Measurements from ENCODE around the gene TGM3.
A peak's percentile ranks its signal among the peaks of the same experiment; 100 is the strongest.

TGM3 gene

DNA sequence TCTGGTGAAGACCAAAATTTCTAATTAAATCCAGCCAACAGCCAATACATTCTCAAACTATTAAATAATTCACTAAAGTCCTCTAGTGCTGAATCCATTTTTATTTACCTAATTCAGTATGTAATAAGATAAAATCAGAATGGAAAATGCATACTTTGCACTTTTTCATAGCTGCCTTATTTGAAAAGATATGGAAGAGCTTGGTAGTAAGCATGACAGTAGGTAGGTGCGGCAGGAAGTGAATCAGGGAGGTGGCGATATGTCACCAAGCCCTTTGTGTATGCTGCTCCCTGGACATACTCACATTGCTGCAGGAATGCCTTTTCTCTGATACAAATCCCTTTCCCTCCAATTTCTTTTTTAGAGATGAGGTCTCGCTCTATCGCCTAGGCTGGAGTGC lies 10.2 kb upstream of the TGM3 start:
- DNase-seq = no peak

DNA sequence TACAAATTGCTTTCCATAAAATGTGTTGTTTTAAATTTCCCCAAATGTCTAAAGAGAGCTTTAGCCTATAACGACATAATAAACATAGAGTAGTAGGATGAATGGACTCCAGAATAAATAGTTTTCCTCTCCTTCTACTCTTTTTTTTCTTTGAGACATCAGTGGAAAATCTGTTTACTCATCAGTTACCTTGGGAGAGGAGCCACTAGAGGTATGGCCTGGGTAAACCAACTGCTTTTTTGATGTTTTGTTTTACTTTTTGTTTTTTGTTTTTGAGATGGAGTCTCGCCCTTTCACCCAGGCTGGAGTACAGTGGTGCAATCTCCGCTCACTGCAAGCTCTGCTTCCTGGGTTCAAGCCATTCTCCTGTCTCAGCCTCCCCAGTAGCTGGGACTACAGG lies 8.3 kb upstream of the TGM3 start:
- no peak for DNase-seq

DNA sequence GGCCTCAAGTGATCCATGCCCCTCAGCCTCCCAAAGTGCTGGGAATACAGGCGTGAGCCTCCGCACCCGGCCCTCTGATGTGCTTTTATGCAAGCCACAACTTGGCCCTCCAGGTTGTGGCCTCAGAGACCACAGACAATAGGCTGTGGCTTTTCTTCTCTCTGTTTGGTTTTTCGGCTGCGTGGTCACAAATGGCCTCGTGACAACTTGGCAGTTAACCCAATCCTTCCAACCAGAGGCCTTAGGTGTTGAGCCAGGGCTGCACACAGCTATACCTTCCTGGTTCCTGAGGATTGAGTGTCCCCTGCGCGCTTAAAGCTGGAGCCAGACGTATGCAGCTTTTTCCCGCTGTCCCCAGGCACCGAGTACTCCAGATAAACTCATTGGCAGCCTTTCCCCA lies 6.3 kb upstream of the TGM3 start:
- no peak for DNase-seq

DNA sequence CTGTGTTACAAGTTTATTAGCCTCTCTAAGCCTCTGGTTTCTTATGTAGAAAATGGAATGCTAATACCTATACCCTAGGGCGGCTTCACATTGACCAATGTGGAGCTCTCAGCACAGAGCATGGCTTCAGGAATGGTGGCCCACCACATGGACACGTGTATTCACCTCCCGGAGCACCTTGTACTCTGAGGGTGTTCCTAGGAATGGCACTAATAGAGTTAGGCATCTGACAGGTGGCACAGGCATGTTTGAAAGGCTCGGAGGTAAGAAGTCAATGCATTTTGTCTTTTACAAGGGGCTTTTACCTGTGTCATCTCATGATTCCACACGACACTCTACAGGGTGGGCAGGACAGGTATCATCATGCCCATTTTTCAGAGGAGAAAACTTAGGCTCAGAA lies 5.3 kb upstream of the TGM3 start:
- DNase-seq = no peak

DNA sequence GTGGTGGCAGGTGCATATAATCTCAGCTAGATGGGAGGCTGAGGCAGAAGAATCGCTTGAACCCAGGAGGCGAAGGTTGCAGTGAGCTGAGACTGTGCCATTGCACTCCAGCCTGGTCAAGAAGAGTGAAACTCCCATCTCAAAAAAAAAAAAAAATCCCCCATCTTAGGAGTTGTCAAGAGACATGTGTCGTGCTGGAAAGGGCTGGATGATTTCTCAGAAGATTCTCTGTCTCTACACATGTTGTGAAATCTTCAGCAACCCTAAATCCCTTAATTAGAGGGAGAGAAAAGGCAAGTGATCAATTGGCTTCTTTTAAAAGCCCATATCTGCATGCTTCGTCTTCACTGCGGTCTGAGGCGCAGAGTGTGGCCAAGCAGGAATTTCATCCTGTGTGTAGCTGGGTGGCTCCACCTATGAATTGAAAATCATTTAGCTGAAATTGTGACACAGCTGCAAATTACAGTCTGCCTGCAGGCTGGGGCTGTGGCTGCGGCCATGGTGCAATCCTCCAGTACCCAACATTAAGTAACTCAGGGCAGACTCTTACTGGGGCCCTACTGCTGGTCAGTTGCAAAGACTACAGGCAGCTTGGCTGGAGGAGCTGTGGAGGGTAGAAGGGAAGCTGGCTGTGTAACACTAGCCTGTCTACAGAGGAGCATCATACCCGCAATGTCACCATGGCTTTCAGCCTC lies 3.2 kb upstream of the TGM3 start:
- DNase-seq = no peak

DNA sequence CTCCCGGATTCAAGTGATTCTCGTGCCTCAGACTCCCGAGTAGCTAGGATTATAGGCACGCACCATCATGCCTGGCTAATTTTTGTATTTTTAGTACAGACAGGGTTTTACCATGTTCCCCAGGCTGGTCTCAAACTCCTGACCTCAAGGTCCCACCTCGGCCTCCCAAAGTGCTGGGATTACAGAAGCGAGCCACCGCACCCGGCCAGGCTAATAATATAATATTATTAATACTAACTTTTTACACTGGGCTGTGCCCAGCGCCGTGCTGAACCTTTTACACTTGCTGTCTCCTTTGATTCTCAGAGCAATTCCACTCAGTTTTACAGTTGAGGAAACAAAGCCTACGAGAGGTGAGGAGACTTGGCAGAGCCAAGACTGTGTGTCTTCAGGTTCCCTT lies 2.3 kb upstream of the TGM3 start:
- DNase-seq = no peak

DNA sequence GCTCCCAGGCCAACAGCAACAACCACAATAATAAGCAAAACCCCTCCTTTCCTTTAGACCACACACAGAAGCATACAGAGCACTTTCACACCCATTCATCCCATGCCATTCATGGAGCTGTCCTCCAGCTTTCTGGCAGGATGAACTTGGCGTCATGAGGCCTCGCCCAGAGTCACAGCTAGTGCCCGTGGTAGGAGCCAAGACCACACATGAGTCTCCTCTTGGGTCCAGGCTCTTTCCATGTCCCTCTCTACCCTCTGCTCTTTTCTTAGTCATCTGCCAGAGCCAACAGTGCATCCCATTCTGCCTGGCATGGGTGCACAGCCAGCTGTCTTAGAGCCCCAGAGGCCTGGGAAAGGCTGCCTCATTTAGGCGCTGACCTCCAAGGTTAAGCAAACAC lies 1.8 kb upstream of the TGM3 start:
- no peak for DNase-seq

DNA sequence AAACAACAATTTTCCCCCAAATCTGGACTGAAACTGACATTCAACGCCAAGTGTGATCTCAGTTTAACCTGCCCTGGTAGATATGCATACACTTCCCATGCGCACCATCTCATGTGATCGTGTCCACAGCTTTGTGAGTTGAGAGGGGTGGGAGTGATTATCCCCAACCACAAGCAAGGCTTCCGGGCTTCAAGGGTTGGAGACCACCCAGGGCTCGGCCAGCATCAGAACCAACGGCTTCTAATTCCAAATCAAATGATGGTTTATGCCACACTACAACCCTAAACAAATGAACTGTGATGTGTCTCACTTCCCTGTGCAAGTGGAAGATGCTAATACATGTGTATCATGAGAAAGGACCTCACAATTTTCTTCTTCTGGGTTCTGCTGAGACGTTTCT lies 515 bp upstream of the TGM3 start:
- no peak for DNase-seq

DNA sequence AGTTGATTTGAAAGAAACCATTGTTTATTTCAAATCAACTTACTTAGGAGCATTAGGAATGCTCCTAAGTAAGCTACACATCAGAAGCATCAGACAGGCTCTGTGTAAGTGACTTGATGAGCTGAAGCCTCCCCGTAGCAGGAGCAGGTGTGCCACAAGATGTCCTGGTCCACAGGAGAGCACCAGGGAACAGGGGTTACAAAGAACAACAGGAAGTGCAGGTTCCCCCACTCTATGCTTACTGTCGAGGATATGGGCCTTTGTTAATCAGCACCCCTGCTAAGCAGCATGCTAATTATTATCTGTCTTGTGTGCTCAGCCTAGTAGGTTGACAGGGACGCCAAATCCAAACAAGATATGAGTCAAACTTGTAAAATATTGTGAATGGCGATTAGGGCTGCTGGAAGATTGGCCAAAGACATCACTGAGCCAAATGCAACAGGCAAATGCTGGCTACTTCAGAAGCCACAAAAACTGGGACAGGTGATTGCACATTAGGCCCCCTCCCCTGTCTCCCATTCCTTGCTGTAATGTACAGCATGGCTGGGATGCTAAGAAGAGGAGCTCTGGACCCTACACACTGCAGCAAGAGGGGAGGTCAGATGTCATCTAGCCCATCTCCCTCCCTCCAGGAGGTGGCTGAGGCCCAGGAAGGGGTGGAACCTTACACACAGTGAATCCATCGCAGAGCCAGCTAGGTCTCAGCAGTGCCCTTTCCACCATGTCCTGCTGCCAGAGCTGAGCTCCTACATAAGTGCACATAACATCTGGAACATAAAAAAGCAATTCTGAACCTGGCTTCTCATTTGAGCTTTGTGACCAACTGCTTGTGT lies 939 bp downstream of the TGM3 start:
- peak; percentile 75 for DNase-seq

DNA sequence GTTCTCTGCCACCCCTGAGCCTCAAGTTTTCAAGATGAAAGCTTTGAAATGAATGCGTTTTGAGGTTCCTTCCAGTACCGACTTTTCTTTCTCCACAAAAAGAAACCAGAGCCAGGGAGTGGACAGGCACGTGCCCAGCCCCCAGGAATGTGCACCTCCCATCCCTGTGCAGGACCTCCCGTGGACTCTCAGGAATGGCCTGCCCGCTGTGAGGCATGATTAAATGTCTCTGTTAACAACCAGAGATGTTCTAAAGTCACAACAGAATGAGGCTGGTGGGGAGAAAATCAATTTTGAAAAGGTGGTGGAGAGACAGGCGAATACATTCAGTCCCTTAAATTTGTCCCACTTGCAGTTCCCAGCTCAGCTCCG lies 1.5 kb downstream of the TGM3 start:
- no peak for DNase-seq

DNA sequence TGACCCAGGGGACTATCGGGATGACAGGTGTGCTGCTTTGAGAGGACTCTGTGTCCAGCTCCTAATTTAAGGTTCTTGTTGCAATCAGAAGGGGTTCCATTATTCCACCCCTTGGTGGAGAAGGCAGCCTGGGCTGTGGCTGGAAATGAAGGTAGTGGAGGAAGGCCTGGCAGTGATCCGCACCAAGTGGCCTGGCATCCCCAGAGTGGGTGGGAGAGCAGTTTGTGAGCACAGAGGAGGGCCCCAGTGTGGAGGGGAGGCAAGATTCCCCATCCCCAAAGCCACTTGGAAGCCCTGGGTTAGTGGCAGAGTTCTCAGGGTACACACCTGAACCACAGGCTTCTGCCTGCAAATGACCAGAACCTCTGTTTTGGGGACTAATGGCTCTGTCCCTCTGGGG lies 2.3 kb downstream of the TGM3 start:
- DNase-seq = no peak

DNA sequence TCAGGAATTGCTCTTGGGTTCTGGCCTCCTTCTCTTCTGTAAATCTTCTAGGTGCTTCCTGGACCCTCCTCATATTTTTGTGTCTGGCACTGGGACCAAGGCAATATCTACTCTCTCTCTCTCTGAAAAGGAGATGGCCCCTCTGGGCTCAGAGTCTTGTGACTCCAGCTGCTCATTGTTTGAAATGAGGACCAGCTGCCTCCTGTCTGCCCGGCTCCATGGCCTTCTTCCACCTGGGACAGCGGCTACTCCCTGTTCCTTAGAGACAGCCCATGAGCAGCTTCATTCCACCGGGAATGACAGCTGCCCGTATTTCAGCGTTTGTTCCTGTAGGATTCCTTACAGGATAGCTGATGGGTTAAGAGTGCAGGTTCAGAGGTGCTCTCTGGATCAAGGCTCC lies 2.9 kb downstream of the TGM3 start:
- DNase-seq = no peak

DNA sequence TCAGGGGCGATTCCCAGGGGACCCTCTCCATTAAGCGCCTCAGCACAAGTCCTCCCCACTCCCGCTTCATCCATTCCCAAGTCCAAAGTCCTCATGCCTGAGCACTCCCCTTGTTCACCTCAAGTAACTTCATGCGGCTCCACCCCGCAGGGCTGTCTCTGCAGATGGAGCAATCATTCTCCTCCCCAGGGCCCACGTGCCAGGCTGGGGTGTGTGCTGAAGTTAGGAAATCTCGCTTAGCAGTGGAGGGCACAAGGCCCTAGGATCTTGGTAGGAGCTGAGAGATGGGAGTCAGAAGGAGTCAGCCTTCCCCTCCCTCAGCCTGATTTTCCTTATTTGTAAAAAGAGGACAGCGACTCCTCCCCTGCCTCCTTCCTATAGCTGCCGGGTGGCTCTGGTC lies 3.5 kb downstream of the TGM3 start:
- no peak for DNase-seq

DNA sequence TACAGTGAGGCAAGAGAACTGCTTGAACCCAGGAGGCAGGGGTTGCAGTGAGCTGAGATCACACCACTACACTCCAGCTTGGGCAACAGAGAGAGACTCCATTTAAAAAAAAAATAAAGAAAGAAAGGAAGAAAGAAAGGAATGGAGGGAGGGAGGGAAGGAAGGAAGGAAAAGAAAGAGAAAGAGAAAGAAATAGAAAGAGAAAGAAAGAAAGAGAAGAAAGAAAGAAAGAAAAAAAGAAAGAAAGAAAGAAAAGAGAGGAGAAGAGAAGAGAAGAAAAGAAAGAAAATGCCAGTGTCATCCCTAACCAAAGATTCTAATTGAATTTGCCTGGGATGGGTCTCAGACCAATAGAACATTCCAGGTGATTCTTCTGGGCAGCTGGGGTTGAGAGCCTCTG lies 4.2 kb downstream of the TGM3 start:
- DNase-seq = no peak

DNA sequence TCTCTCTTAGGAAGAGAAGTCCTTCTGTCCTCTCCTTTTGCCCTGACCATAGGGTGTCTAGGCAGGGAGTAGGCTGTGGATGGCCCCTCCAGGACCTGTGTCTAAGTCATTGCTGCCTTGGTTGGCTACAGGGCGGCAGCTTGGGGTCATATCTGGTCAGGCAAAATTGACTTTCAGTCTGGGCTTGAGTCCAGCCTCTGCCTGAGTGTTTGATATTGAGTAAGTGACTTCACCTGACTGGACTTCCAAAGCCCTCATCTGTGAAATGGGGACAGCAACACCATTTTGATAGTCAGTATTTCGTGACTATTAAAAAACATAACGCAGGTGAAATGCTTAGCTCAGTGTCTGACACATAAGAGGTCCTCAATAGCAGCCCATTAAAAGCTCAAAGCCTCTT lies 4.6 kb downstream of the TGM3 start:
- DNase-seq = no peak

DNA sequence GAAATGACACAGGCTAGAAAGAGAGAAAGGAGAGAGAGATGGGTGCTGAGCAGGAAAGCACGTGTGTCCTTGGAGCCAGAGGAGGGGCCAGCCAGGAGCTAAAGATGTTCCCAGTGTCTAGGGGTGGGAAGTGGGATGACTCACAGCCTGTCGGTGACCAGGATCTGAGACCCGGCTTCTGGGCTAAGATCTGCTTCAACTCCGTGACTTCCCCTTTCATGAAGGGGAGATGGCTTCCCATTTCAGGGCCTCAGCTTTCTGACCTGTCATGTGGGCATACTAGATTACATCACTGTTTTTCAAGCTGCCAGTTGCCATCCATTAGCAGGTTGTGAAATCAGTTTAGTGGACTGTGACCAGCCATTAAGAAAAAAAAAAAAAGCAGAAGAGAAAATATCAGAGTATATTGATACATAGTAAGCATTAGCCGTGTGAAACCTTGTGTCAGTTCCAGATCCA lies 5.4 kb downstream of the TGM3 start:
- DNase-seq = no peak

DNA sequence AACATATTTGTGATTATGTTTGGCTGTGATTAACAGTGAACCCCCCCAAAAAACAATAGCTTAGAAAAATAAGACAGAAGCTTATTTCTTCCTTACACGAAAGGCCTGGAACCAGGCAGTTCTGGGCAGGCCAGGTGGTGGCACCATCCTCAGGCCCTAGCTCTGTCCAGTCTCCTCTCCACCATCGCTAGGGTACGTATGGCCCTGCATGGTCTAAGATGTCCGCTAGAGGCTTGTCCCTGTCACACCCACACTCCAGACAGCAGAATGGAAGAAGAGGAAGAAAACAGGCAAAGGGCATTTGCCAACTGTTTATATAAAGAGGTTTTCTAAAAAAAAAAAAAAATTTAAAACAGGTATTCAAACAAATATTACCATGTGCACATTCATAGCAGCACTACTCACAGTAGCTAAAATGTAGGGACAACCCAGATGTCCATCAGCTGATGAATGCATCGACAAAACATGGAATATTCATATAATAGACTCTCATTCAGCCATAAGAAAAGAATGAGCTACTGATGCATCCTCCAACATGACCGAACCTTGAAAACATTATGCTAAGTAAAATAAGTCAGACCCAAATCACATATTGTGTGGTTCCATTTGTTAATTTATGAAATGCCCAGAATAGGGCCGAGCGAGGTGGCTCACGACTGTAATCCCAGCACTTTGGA lies 6.7 kb downstream of the TGM3 start:
- DNase-seq = no peak

DNA sequence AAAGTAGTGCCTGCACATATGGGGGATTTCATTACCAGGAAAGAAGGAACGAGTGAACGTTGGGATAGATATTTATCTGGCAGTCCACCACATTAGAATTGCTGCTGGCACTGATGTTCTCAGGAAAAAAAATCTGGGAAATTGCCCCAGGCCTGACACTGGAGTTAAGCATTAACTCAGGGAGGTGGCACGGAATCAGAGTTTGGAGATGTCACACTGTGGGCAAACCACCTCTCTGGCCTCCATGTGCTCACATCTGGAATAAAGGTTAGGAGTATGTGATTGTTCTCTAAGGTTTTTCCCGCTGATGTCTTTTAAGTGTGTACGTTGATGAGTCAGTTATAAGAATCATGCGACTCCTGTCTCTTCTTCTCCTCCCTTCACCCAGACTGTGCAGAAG lies 7.9 kb downstream of the TGM3 start:
- DNase-seq = no peak

DNA sequence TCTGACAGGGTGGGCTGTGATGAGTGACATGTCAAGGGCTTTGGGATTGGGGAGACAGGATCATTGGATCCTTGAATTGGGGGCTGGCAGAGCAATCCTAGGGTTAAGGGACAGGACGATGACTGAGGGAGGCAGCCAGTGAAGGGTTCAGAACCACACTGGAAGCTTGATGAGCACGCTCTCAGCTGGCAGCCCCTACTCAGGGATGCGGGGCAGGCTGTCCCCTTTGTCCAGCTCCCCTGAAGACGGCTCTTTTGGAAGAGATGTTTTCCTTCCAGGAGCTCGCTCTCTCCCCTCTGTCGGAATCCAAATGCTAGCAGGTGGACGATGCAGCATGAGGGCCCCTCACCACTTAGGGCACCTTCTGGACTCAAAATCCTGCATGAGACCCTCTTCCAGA lies 8.4 kb downstream of the TGM3 start:
- DNase-seq = no peak

DNA sequence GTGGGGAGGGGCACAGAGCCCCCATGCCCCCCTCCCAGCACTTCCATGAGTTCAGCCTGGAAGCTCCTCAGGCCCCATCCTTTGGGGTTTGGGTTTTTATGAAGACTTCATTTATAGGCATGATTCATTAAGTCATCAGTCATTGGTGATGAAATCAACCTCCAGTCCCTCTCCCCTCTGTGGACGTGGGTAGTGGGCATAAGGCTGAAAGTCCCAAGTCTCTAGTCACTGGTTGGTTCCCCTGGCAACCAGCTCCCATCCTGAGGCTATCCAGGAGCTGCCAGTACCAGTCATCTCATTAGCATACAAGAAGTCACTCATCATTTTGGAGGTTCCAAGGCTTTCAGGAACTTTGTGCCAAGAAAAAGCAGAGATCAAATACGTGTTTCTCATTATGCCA lies 9.2 kb downstream of the TGM3 start:
- DNase-seq = no peak

DNA sequence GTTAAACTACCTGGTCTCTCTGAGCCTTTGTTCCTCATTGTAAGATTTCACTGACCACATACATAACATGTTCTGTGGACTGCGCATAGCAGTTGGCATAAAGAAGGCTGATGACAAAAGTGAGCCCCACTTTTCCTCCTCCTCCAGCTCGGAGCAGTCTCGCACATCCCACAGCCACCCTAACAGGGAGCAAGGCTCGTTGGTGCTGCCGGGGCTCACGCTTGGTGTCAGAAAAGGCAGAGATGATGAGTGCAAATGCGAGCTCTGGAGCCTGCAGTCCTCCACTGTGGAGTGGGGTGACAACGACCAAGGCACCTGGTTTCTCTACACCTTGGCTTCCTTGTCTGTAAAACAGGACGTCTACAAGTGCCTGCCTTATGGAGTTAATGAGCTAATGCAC lies 9.7 kb downstream of the TGM3 start:
- DNase-seq = no peak

DNA sequence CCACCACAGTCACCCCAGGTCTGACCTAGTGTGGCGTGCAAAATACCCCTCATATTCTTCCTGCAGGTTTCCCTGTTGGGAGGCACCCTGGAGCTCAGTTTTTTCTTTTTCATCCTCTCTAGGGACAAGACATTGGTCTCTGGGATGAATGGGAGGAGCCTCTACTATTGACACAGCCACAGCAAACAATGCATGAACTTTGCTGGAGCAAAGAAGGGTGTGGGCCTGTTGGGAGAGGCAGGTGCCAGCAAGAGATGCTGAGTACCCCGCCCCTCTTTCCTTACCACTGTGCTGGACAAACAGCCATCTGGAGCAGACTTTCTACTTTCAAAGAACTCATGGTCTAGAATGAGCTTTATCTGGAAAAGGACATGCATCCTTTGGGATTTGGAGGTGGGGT lies 10.1 kb downstream of the TGM3 start:
- DNase-seq = peak; percentile 95

DNA sequence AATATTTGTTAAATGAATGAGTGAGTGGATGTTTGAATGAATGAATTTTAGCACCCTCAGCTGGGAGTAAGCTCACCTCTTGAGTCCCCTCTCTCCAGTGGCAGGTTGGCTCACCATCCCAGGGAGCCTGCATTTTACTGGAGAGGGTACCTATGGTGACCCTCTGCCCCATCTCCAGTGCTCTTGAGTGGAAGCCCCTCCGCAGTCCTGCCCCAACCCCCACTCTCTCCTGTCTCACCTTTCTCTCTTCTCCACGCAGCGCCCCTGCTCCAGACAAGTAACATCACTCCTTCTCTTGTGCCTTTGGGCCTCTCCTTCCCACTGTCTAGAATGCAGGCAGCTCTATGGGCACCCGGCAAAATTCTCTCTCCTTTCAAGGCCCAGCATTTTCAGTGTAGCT lies 11.3 kb downstream of the TGM3 start:
- no peak for DNase-seq

DNA sequence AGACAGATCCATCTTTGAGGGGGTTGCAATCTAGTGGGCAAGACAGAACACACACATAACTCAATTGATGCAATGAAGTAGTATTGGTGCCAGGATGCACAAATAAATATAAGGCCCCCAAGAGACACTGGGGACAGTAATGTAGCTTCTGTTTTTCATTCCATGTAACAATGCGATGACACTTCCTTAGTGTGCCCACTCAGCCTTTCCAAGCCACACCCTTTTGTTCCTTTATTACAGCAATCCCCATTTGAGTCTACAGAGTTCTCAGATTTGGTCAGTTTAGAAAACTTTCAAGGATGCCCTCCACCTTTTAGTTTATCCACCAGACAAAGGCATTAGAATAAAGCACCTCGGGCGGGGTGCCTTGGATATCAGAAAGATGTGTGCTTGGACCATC lies 15.5 kb downstream of the TGM3 start:
- no peak for DNase-seq
